Parietal lobe (tissue), 2 donors: Measurements from ENCODE around the gene PPP3CA. TPM values are rescaled to one million over a fixed set of nuclear protein-coding genes. Genes with fewer than 3 reads are reported as not detected.

ENCODE experiments used
- small RNA-seq: library from RNA; depleted of rRNA; stranded (forward); fragments of <200 nt; gene quantifications from one replicate; pipeline ENCODE3, GENCODE V24; 2014; ENCODE audit warnings: low replicate concordance
- total RNA-seq: library from RNA; depleted of rRNA; stranded (reverse); fragments of >200 nt; gene quantifications from one replicate; pipeline ENCODE4 v1.2.3, GENCODE V29; 2014

Gene PPP3CA
- total RNA-seq, result 103 TPM

GRCh38 chr4:101347267-101347556 lies at the start of gene PPP3CA:
PPP3CA (minus strand) TSS chr4:101347526.

Small RNA genes lying within 50 kb of the gene (small RNA-seq; reads per million reads assigned to genes)
- gene MIR1255A (not detected), gene MIR8066 (not detected)
